IMR-90 (cell line): Measurements from ENCODE around the gene CEP128. TPM values are rescaled to one million over a fixed set of nuclear protein-coding genes. Genes with fewer than 3 reads are reported as not detected.

Source experiments
- ATAC-seq: fragments of 200-7000 bp; cut with Tn5 transposase; 2 replicates; pipeline ENCODE4 v1.9.1; 2020; ENCODE audit warnings: low read depth, mild to moderate bottlenecking, moderate library complexity
- BruUV-seq: library from RNA; stranded (reverse); fragments of 400-500 nt; replicated peaks from 2 replicates; lab custom pipeline; 2021; lab: Mats Ljungman, UMichigan
- CTCF ChIA-PET: fragments of 300-600 bp; formaldehyde crosslinking; extraction: SDS; loops from one replicate; lab custom pipeline; 2021; ENCODE audit warnings: antibody characterized with exemption; lab: Yijun Ruan, JAX
- POLR2A ChIA-PET: fragments of 300-600 bp; sonication (Branson Sonifier 250); formaldehyde crosslinking; loops from one replicate; lab custom pipeline; 2022; ENCODE audit warnings: antibody characterized with exemption; ENCODE audit not compliant: unreplicated experiment; lab: Charles Lee
- DNase-seq: peaks from one replicate; pipeline ENCODE4 v3.0.0; 2013
- H2AFZ ChIP-seq: replicated peaks from 2 replicates; pipeline ENCODE3; 2013; ENCODE audit warnings: low read length, mild to moderate bottlenecking; ENCODE audit not compliant: poor library complexity
- H2AK5ac ChIP-seq: 2 replicates; pipeline ENCODE4 v1.6.1; 2013; ENCODE audit warnings: low read depth, low read length, inconsistent platforms
- H2AK9ac ChIP-seq: replicated peaks from 2 replicates; pipeline ENCODE3; 2013; ENCODE audit warnings: mild to moderate bottlenecking, low read depth, low read length, moderate library complexity; ENCODE audit not compliant: poor library complexity
- H2BK120ac ChIP-seq: 2 replicates; pipeline ENCODE4 v1.6.1; 2013; ENCODE audit warnings: low read depth, low read length, inconsistent platforms
- H2BK15ac ChIP-seq: 3 replicates; pipeline ENCODE4 v1.6.1; 2013; ENCODE audit warnings: low read depth, low read length, inconsistent platforms
- H2BK20ac ChIP-seq: 2 replicates; pipeline ENCODE4 v1.6.1; 2013; ENCODE audit warnings: low read depth, mild to moderate bottlenecking, inconsistent platforms, low read length, moderate library complexity
- H2BK5ac ChIP-seq: 2 replicates; pipeline ENCODE4 v1.6.1; 2013; ENCODE audit warnings: mild to moderate bottlenecking, low read depth, low read length, inconsistent platforms; ENCODE audit not compliant: poor library complexity, severe bottlenecking
- H3K14ac ChIP-seq: replicated peaks from 2 replicates; pipeline ENCODE4 v1.6.1; 2013; ENCODE audit warnings: low read depth, low read length, inconsistent platforms
- H3K18ac ChIP-seq: 2 replicates; pipeline ENCODE4 v1.6.1; 2013; ENCODE audit warnings: low read depth, low read length, control low read depth
- H3K23ac ChIP-seq: 2 replicates; pipeline ENCODE4 v1.6.1; 2013; ENCODE audit warnings: low read depth, low read length, inconsistent platforms
- H3K27ac ChIP-seq: 2 replicates; pipeline ENCODE4 v1.5.1; 2013; ENCODE audit warnings: mild to moderate bottlenecking, control low read depth, low read length; ENCODE audit not compliant: insufficient read depth
- H3K27me3 ChIP-seq: 2 replicates; pipeline ENCODE4 v1.6.1; 2013; ENCODE audit warnings: low read length; ENCODE audit not compliant: control insufficient read depth, insufficient read depth
- H3K36me3 ChIP-seq: 2 replicates; pipeline ENCODE4 v1.6.1; 2013; ENCODE audit warnings: low read length, mixed read lengths; ENCODE audit not compliant: control insufficient read depth, insufficient read depth
- H3K4ac ChIP-seq: 2 replicates; pipeline ENCODE4 v1.6.1; 2013; ENCODE audit warnings: low read depth, low read length, inconsistent platforms
- H3K4me1 ChIP-seq: 2 replicates; pipeline ENCODE4 v1.6.1; 2013; ENCODE audit warnings: low read length, mixed read lengths; ENCODE audit not compliant: control insufficient read depth, insufficient read depth
- H3K4me2 ChIP-seq: 2 replicates; pipeline ENCODE4 v1.6.1; 2013; ENCODE audit warnings: low read depth, mild to moderate bottlenecking, control low read depth, low read length, moderate library complexity
- H3K4me3 ChIP-seq: 2 replicates; pipeline ENCODE4 v1.5.1; 2013; ENCODE audit warnings: low read depth, mild to moderate bottlenecking, control low read depth, low read length, moderate library complexity; ENCODE audit not compliant: insufficient read depth
- H3K56ac ChIP-seq: 2 replicates; pipeline ENCODE4 v1.6.1; 2013; ENCODE audit warnings: low read length, inconsistent platforms; ENCODE audit not compliant: insufficient read depth; ENCODE audit errors: extremely low read depth
- H3K79me1 ChIP-seq, 2 experiments: 2 replicates each; pipeline ENCODE4 v1.6.1; 2013; ENCODE audit warnings: low read length in 2 of 2, inconsistent platforms in 1 of 2, low read depth in 1 of 2
- H3K9ac ChIP-seq: 2 replicates; pipeline ENCODE4 v1.6.1; 2013; ENCODE audit warnings: low read depth, low read length, control low read depth
- H3K9me1 ChIP-seq: 2 replicates; pipeline ENCODE4 v1.6.1; 2013; ENCODE audit warnings: low read length, inconsistent platforms; ENCODE audit not compliant: insufficient read depth
- H3K9me3 ChIP-seq: 2 replicates; pipeline ENCODE4 v1.6.1; 2013; ENCODE audit warnings: low read length; ENCODE audit not compliant: control insufficient read depth, insufficient read depth
- H4K20me1 ChIP-seq: 2 replicates; pipeline ENCODE4 v1.6.1; 2013; ENCODE audit warnings: low read length, inconsistent platforms; ENCODE audit not compliant: insufficient read depth
- H4K5ac ChIP-seq: 2 replicates; pipeline ENCODE4 v1.6.1; 2013; ENCODE audit warnings: mild to moderate bottlenecking, low read depth, low read length, control low read depth
- H4K8ac ChIP-seq, 2 experiments: 2 replicates each; pipeline ENCODE4 v1.6.1; 2013; ENCODE audit warnings: low read depth in 2 of 2, low read length in 2 of 2, control low read depth in 1 of 2, inconsistent platforms in 1 of 2
- H4K91ac ChIP-seq: 2 replicates; pipeline ENCODE4 v1.6.1; 2013; ENCODE audit warnings: low read depth, low read length, inconsistent platforms; ENCODE audit not compliant: insufficient read depth
- BHLHE40 ChIP-seq: fragments of 150-350 bp; IDR thresholded peaks from 2 replicates; pipeline ENCODE4 v1.6.1; 2016; ENCODE audit warnings: mild to moderate bottlenecking, low read depth, low read length
- CHD1 ChIP-seq: IDR thresholded peaks from 2 replicates; pipeline ENCODE4 v1.6.1; 2012; ENCODE audit warnings: low read depth, low read length, improper control_type of control experiment
- MAFK ChIP-seq: IDR thresholded peaks from 2 replicates; pipeline ENCODE4 v1.6.1; 2012; ENCODE audit warnings: low read depth, low read length, improper control_type of control experiment
- NFE2L2 ChIP-seq: fragments of 150-350 bp; IDR thresholded peaks from 2 replicates; pipeline ENCODE4 v1.6.1; 2016; ENCODE audit warnings: low read depth, mild to moderate bottlenecking, low read length
- POLR2A ChIP-seq: IDR thresholded peaks from 2 replicates; pipeline ENCODE4 v1.6.1; 2012; ENCODE audit warnings: mild to moderate bottlenecking, low read depth, low read length
- RAD21 ChIP-seq: IDR thresholded peaks from 2 replicates; pipeline ENCODE4 v1.6.1; 2012; ENCODE audit warnings: low read length, improper control_type of control experiment
- RFX5 ChIP-seq: IDR thresholded peaks from 2 replicates; pipeline ENCODE4 v1.8.0; 2012; ENCODE audit warnings: low read depth, mild to moderate bottlenecking, low read length, moderate library complexity
- SMC3 ChIP-seq: fragments of 150-350 bp; IDR thresholded peaks from 2 replicates; pipeline ENCODE4 v1.6.1; 2016; ENCODE audit warnings: low read depth, mild to moderate bottlenecking, antibody characterized with exemption, low read length, moderate library complexity
- WGBS, 2 experiments: methylation state at CpG; one replicate each; pipeline versions ENCODE4 v1.1.5 to v1.1.7; 2013; ENCODE audit warnings: missing lambda C conversion rate in 2 of 2; ENCODE audit not compliant: insufficient read length in 1 of 2; ENCODE audit errors: extremely low coverage in 2 of 2; 5-methylcytosine and 5-hydroxymethylcytosine counted together
- dilution Hi-C: fragments of 300-500 bp; cut with HindIII; formaldehyde crosslinking; loops from one replicate; pipeline ENCODE4 v1.14.3; 2018; ENCODE audit warnings: low sequenced_read_pairs; ENCODE audit not compliant: unreplicated experiment
- in situ Hi-C: fragments of 300-500 bp; cut with MboI; formaldehyde crosslinking; loops from 3 replicates; pipeline ENCODE4 v1.14.3; 2019; ENCODE audit warnings: low sequenced_read_pairs, inconsistent platforms, mixed read lengths
- intact Hi-C: fragments of 100-400 bp; cut with micrococcal nuclease; formaldehyde crosslinking; loops from 2 replicates; pipeline ENCODE4 v1.10.0; 2022
- polyA plus RNA-seq, 3 experiments: library from polyadenylated mRNA; depleted of rRNA; stranded (reverse); fragments of >200 nt; gene quantifications; 2 replicates each; pipeline ENCODE4 v1.2.3, GENCODE V29; 2012; ENCODE audit warnings: low replicate concordance in 1 of 3
- total RNA-seq: library from RNA; depleted of rRNA; stranded (reverse); fragments of >200 nt; gene quantifications from 2 replicates; pipeline ENCODE4 v1.2.3, GENCODE V29; 2012

Gene CEP128
- total and polyA plus RNA-seq, 2 of the 4 experiments (the other 2 are of a cell fraction), result 1.9 to 5.7 TPM

GRCh38 chr14:80455031-80455430 is 486.5 kb downstream of the CEP128 start:
- no peak overlapping the region for H3K4me3 ChIP-seq
- DNase-seq (no peak), ATAC-seq (no peak)
- H3K4ac ChIP-seq, result no peak overlapping the region
- H2BK5ac ChIP-seq, result no peak overlapping the region
- no peak overlapping the region for H2BK15ac ChIP-seq
- no peak overlapping the region for H2BK20ac ChIP-seq
- dilution Hi-C loops, result no loop called here
- BruUV-seq, result no TSS peak
- no CpG with 5 or more reads among the region's 6 CpGs for WGBS, 2 experiments
- intact Hi-C loops, result no loop called here
- H4K91ac ChIP-seq, result no peak overlapping the region
- H3K9ac ChIP-seq, result no peak overlapping the region
- CTCF ChIA-PET, result no interaction called here
- no peaks in the 10 kb centered on the region for H4K20me1 ChIP-seq
- H2AK9ac ChIP-seq, result no peak overlapping the region
- no peak overlapping the region for H3K23ac ChIP-seq
- peak overlapping the region; percentile 45; the same call in 1 of the 2 replicates for H2AK5ac ChIP-seq
- H3K27me3 ChIP-seq, result no peaks in the 10 kb centered on the region
- H3K4me1 ChIP-seq, result no peaks in the 10 kb centered on the region
- POLR2A ChIA-PET, result no interaction called here
- no peak overlapping the region for H3K14ac ChIP-seq
- H3K4me2 ChIP-seq, result no peak overlapping the region
- H3K9me1 ChIP-seq, result no peaks in the 10 kb centered on the region
- H3K36me3 ChIP-seq, result no peaks in the 10 kb centered on the region
- H3K18ac ChIP-seq, result no peak overlapping the region
- H2BK120ac ChIP-seq, result no peak overlapping the region
- no peak overlapping the region for H3K27ac ChIP-seq
- H3K9me3 ChIP-seq, result no peaks in the 10 kb centered on the region; the same call in none of the 2 replicates
- H4K5ac ChIP-seq, result no peak overlapping the region
- peak overlapping the region; percentile 19 for H2AFZ ChIP-seq
- no peak overlapping the region for H4K8ac ChIP-seq
- TF ChIP-seq BHLHE40 (no peak), RAD21 (no peak), CHD1 (no peak), NFE2L2 (no peak), MAFK (no peak), POLR2A (no peak), RFX5 (no peak), SMC3 (no peak)
- H3K79me1 ChIP-seq, result no peaks in the 10 kb centered on the region
- in situ Hi-C loops, result no loop called here
- H3K56ac ChIP-seq, result no peak overlapping the region
